ENCODE data around the gene LAMC3. TPM values are rescaled to one million over a fixed set of nuclear protein-coding genes. Genes with fewer than 3 reads are reported as not detected.

Gene LAMC3
- total RNA-seq, 2 donors from 2014 or later, result 0.55 to 156 TPM

DNA sequence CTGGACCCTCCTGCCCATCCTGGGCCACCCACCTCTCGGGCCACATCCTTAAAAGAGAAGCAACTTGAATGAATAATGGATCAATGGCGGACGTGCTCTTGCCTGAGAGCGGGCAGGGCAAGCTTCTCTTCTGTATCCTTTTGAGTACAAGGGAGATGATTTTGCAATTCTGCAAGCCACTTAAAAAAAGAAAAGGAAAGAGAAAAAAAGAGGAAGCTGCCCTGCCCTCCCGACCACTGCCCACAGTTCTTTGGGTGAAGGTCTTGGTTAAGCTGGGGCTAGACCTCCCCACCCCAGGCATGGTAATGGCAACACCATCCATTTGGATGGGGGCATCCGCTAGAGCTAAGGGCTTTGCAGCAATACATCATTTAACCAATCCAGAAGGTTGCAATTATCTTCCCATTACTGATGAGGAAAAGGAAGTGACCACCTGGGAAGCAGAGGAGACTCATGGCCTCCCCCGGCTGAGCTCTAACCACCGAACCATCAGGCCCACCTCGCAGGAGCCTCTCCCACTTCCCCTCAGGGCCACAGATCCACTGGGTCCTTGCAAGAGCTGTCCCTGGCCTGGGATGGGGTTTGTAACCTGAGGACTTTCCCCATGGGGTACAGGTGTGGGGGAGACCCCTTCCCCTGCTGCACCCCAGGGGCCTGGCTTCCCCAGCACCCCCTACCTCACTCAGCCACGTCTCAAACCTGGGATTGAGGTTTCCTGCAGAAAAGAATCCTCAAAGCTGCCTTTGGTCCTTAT, 27.8 kb upstream of the LAMC3 start:
- no peaks in the 10 kb centered on the region for H3K27me3 ChIP-seq (replicated peaks; ENCODE audit: insufficient read depth)
- intact Hi-C loops (cut with DNase I), result no loop called here
- H3K4me3 ChIP-seq, result no peak overlapping the region
- no peaks in the 10 kb centered on the region for H3K9me3 ChIP-seq
- H3K27ac ChIP-seq, result no peak overlapping the region
- no peaks in the 10 kb centered on the region for H3K36me3 ChIP-seq
- H3K4me1 ChIP-seq (replicated peaks), result no peaks in the 10 kb centered on the region
- TF ChIP-seq POLR2A (IDR thresholded peaks at IDR 0.05), result no peak
- TF ChIP-seq, protein P1, sequence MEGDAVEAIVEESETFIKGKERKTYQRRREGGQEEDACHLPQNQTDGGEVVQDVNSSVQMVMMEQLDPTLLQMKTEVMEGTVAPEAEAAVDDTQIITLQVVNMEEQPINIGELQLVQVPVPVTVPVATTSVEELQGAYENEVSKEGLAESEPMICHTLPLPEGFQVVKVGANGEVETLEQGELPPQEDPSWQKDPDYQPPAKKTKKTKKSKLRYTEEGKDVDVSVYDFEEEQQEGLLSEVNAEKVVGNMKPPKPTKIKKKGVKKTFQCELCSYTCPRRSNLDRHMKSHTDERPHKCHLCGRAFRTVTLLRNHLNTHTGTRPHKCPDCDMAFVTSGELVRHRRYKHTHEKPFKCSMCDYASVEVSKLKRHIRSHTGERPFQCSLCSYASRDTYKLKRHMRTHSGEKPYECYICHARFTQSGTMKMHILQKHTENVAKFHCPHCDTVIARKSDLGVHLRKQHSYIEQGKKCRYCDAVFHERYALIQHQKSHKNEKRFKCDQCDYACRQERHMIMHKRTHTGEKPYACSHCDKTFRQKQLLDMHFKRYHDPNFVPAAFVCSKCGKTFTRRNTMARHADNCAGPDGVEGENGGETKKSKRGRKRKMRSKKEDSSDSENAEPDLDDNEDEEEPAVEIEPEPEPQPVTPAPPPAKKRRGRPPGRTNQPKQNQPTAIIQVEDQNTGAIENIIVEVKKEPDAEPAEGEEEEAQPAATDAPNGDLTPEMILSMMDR (IDR thresholded peaks at IDR 0.05), result no peak
- no peak for TF ChIP-seq POLR2AphosphoS5 (IDR thresholded peaks at IDR 0.05)
- no peak for DNase-seq (ENCODE audit: low spot score)
- 75% methylated on average over 10 of the region's 10 CpGs for WGBS

DNA sequence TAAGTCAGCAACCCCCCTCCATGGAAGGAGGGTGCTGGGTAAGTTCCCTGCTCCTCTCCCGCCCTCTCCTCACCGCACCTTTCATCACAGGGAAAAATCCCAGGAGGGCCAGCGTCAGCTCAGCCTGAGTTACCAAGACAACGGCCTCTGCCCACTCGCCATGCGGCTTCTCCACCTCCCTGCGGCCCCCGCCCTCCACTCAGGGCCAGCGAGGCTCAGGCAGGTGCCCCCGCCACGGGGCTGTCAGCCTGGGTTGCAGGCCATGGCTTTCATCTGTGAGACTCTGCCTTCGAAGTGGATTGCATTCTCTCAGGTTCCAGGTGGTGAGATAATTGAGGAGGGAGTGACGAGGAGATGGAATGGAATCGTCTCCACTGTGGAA, 27.2 kb upstream of the LAMC3 start:
- no peak for TF ChIP-seq POLR2A (IDR thresholded peaks at IDR 0.05)
- no peak for DNase-seq (ENCODE audit: low spot score)
- intact Hi-C loops (cut with DNase I), result no loop called here
- Histone ChIP-seq H3K27me3 (replicated peaks; ENCODE audit: insufficient read depth) (no peaks in the 10 kb centered on the region), H3K27ac (no peak overlapping the region), H3K9me3 (no peaks in the 10 kb centered on the region), H3K4me3 (no peak overlapping the region), H3K4me1 (replicated peaks) (no peaks in the 10 kb centered on the region), H3K36me3 (no peaks in the 10 kb centered on the region)
- 61% methylated on average over 14 of the region's 14 CpGs for WGBS

DNA sequence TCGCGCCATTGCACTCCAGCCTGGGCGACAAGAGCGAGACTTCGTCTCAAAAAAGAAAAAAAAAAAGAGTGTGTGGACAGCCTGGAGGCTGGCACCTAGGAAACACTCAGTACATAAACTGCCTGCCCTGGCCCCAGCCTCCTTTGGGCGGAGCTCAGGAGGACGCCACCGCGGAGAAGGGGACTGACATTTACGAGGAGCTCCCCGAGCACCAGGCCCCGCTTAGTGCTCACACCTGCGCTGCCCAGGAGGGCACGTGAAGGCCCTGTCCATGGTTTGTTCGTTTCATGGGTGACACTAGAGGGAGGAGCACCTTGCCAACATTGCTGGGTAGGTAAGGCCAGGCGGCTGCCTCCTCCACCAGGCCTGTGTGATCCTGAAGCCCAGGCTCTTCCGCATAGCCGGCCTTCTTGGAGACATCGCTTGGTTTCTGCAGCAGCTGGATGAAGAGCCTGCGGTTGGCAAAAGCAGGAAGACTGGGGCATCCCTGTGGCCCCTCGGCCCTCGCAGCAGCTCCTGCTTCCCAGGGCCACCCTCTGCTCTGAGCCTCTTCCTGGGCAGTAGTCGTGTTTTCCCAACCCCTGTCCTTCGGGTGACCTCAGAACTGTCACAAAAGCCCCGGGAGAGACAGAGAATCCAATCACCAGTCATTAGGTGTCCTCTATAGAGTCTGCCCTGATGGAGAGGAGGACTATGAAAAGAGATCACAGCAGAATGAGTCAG, 26.2 kb upstream of the LAMC3 start:
- no peak for DNase-seq (ENCODE audit: low spot score)

DNA sequence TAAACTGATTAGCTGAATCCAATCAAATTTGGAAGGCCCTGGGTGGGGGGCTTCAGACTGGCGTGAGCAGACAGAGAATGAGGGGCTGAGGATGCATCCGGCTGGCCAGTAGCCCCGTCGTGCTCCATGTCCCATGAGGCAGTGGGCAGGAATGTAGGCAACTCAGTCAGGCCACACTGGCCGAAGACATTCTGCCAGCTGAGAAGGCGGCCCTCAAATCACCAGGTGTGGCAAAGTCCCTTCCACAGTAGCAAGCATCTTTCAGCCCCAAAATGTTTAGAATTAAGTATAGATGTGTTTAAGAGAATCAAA, 25.7 kb upstream of the LAMC3 start:
- DNase-seq (ENCODE audit: low spot score), result no peak
- Histone ChIP-seq H3K27me3 (replicated peaks; ENCODE audit: insufficient read depth) (no peaks in the 10 kb centered on the region), H3K36me3 (no peaks in the 10 kb centered on the region), H3K4me1 (replicated peaks) (no peaks in the 10 kb centered on the region), H3K4me3 (no peak overlapping the region), H3K9me3 (no peaks in the 10 kb centered on the region), H3K27ac (no peak overlapping the region)
- TF ChIP-seq, protein P1 (IDR thresholded peaks at IDR 0.05), result no peak
- TF ChIP-seq POLR2AphosphoS5 (IDR thresholded peaks at IDR 0.05) (no peak), POLR2A (IDR thresholded peaks at IDR 0.05) (no peak)
- WGBS, result 83% methylated on average over 6 of the region's 6 CpGs
- intact Hi-C loops (cut with DNase I), result no loop called here

More for the DNA sequence above, 26.2 kb upstream of the LAMC3 start:
- H3K4me1 ChIP-seq (replicated peaks), result no peaks in the 10 kb centered on the region
- no peak overlapping the region for H3K27ac ChIP-seq
- intact Hi-C loops (cut with DNase I), result no loop called here
- WGBS, result 55% methylated on average over 20 of the region's 25 CpGs
- H3K36me3 ChIP-seq, result no peaks in the 10 kb centered on the region
- no peak overlapping the region for H3K4me3 ChIP-seq
- no peaks in the 10 kb centered on the region for H3K9me3 ChIP-seq
- no peaks in the 10 kb centered on the region for H3K27me3 ChIP-seq (replicated peaks; ENCODE audit: insufficient read depth)
- TF ChIP-seq POLR2A (IDR thresholded peaks at IDR 0.05), result no peak

DNA sequence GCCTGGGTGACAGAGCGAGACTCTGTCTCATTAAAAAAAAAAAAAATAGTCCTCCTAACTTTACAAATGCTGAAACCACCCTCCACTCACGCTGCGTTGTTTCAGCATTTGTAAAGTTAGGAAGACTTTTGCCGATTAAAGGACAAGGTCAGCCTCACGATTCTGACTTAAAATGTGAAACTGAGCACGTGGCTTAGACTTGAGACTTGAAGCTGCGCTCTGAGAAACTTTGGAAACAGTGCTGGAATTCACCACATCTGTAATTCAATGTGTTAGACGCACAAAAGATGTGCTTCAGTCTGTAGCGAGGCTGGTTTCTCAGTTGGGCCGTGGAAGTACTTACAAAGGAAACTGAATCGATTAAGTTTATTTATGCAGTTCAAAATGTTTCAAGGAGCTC, 25.0 kb upstream of the LAMC3 start:
- H3K27ac ChIP-seq, result no peak overlapping the region
- H3K4me3 ChIP-seq, result no peak overlapping the region
- H3K4me1 ChIP-seq (replicated peaks), result no peaks in the 10 kb centered on the region
- no peaks in the 10 kb centered on the region for H3K36me3 ChIP-seq
- H3K27me3 ChIP-seq (replicated peaks; ENCODE audit: insufficient read depth), result no peaks in the 10 kb centered on the region
- WGBS, result 93% methylated on average over 11 of the region's 11 CpGs
- intact Hi-C loops (cut with DNase I), result no loop called here
- H3K9me3 ChIP-seq, result no peaks in the 10 kb centered on the region
- DNase-seq (ENCODE audit: low spot score), result no peak
- TF ChIP-seq, protein P1 (IDR thresholded peaks at IDR 0.05), result no peak
- TF ChIP-seq POLR2A (IDR thresholded peaks at IDR 0.05), result no peak
- no peak for TF ChIP-seq POLR2AphosphoS5 (IDR thresholded peaks at IDR 0.05)

DNA sequence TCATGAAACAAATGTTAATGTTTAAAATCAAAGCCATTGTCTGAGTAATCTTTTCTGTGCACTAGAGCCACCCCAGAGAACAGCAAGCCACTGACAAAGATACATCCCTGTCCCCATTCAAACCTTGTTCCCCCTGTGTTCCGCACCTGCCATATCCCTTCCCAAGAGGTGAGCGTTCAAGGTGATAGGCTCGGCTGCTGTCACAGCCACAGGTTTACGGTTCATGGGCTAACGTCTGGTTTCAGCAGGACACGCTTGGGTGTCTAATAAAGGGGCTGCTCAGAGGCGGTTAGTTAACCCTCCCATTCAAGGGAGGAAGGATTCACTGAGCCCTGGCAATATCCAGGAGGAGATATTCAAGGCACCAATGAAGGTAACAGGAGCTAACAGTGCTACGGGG, 24.5 kb upstream of the LAMC3 start:
- H3K27me3 ChIP-seq (replicated peaks; ENCODE audit: insufficient read depth), result no peaks in the 10 kb centered on the region
- no peaks in the 10 kb centered on the region for H3K4me1 ChIP-seq (replicated peaks)
- H3K9me3 ChIP-seq, result no peaks in the 10 kb centered on the region
- H3K36me3 ChIP-seq, result no peaks in the 10 kb centered on the region
- no peak for DNase-seq (ENCODE audit: low spot score)
- no peak overlapping the region for H3K4me3 ChIP-seq
- intact Hi-C loops (cut with DNase I), result no loop called here
- WGBS, result 84% methylated on average over 8 of the region's 8 CpGs
- H3K27ac ChIP-seq, result no peak overlapping the region
- TF ChIP-seq, protein P1 (IDR thresholded peaks at IDR 0.05), result no peak
- TF ChIP-seq POLR2A (IDR thresholded peaks at IDR 0.05) (no peak), POLR2AphosphoS5 (IDR thresholded peaks at IDR 0.05) (no peak)

Data from prostate gland (tissue), 2 donors.